ENCODE results near the gene UBTD2. TPM values are rescaled to one million over a fixed set of nuclear protein-coding genes. Genes with fewer than 3 reads are reported as not detected.

UBTD2 gene
- total and polyA plus RNA-seq, 8 donors: 16.2 to 114 (median 93.2) TPM

- DNase-seq (no peak), ATAC-seq (no peak)
- Histone ChIP-seq H3K27me3 (no peaks in the 10 kb centered on the region), H3K36me3 (no peaks in the 10 kb centered on the region), H3K4me3 (no peak overlapping the region), H3K27ac (no peak overlapping the region), H3K9me3 (no peaks in the 10 kb centered on the region), H3K4me1 (no peaks in the 10 kb centered on the region)
- TF ChIP-seq CTCF (IDR thresholded peaks at IDR 0.05): no peak
- intact Hi-C loops (cut with DNase I): no loop called here
These were observed 28.0 kb upstream of the UBTD2 start for GRCh38 chr5:172311605-172312004.

GRCh38 chr5:172311026-172311425 is 27.5 kb upstream of the UBTD2 start:
- intact Hi-C loops (cut with DNase I): no loop called here
- no peaks in the 10 kb centered on the region for H3K36me3 ChIP-seq
- H3K27ac ChIP-seq: no peak overlapping the region
- no peak for TF ChIP-seq CTCF (IDR thresholded peaks at IDR 0.05)
- DNase-seq (no peak), ATAC-seq (no peak)
- H3K9me3 ChIP-seq: peaks cover 0 to 1% of the 10 kb centered on the region in 2 donors
- no peaks in the 10 kb centered on the region for H3K4me1 ChIP-seq
- no peak overlapping the region for H3K4me3 ChIP-seq
- H3K27me3 ChIP-seq: no peaks in the 10 kb centered on the region

- no peaks in the 10 kb centered on the region for H3K36me3 ChIP-seq
- H3K4me1 ChIP-seq: no peaks in the 10 kb centered on the region
- no peak overlapping the region for H3K27ac ChIP-seq
- no peak for TF ChIP-seq CTCF (IDR thresholded peaks at IDR 0.05)
- no peaks in the 10 kb centered on the region for H3K27me3 ChIP-seq
- no peak for DNase-seq
- intact Hi-C loops (cut with DNase I): no loop called here
- no peak overlapping the region for H3K4me3 ChIP-seq
- H3K9me3 ChIP-seq: peaks cover 0 to 10% of the 10 kb centered on the region in 2 donors
- no peak for ATAC-seq
These were observed 21.8 kb upstream of the UBTD2 start for GRCh38 chr5:172305380-172305779.

GRCh38 chr5:172303572-172304335 is 20.2 kb upstream of the UBTD2 start:
- intact Hi-C loops (cut with DNase I): no loop called here
- ATAC-seq: no peak
- H3K27ac ChIP-seq: no peak overlapping the region

GRCh38 chr5:172303162-172303561 is 19.6 kb upstream of the UBTD2 start:
- no peak overlapping the region for H3K27ac ChIP-seq
- no peak for TF ChIP-seq CTCF (IDR thresholded peaks at IDR 0.05)
- no peak overlapping the region for H3K4me3 ChIP-seq
- no peaks in the 10 kb centered on the region for H3K4me1 ChIP-seq
- intact Hi-C loops (cut with DNase I): no loop called here
- no peaks in the 10 kb centered on the region for H3K36me3 ChIP-seq
- no peak for ATAC-seq
- H3K9me3 ChIP-seq: peaks cover 0 to 10% of the 10 kb centered on the region in 2 donors
- no peaks in the 10 kb centered on the region for H3K27me3 ChIP-seq
- no peak for DNase-seq

More at GRCh38 chr5:172303572-172304335, 20.2 kb upstream of the UBTD2 start:
- Histone ChIP-seq H3K27me3 (no peaks in the 10 kb centered on the region), H3K4me3 (no peak overlapping the region), H3K36me3 (no peaks in the 10 kb centered on the region), H3K9me3 (peaks cover 0 to 10% of the 10 kb centered on the region in 2 donors), H3K4me1 (no peaks in the 10 kb centered on the region)
- no peak for TF ChIP-seq CTCF (IDR thresholded peaks at IDR 0.05)
- no peak for DNase-seq

Data from left lung (tissue), 10 donors.